Measurements from ENCODE around the gene APOM.

APOM gene

GRCh38 chr6:31631681-31632278 is 23.9 kb upstream of the APOM start:
- DNase-seq: no peak

- no peak for DNase-seq
These were observed 23.3 kb upstream of the APOM start for GRCh38 chr6:31632279-31632946.

- no peak for DNase-seq
These were observed 22.2 kb upstream of the APOM start for GRCh38 chr6:31633447-31633846.

- no peak for DNase-seq
These were observed 21.6 kb upstream of the APOM start for GRCh38 chr6:31634131-31634530.

- DNase-seq: no peak
These were observed 20.6 kb upstream of the APOM start for GRCh38 chr6:31634969-31635575.

GRCh38 chr6:31636698-31637596 is 18.7 kb upstream of the APOM start:
- no peak for DNase-seq

- no peak for DNase-seq
These were observed 16.7 kb upstream of the APOM start for GRCh38 chr6:31639043-31639442.

GRCh38 chr6:31639449-31639861 is 16.2 kb upstream of the APOM start:
- no peak for DNase-seq

GRCh38 chr6:31640612-31641011 is 15.1 kb upstream of the APOM start:
- no peak for DNase-seq

- DNase-seq: no peak
These were observed 14.3 kb upstream of the APOM start for GRCh38 chr6:31641370-31641769.

GRCh38 chr6:31642798-31643570 is 12.7 kb upstream of the APOM start:
- no peak for DNase-seq

- DNase-seq: no peak
These were observed 11.8 kb upstream of the APOM start for GRCh38 chr6:31643818-31644454.

GRCh38 chr6:31645325-31645724 is 10.4 kb upstream of the APOM start:
- no peak for DNase-seq

- peak; percentile 58 for DNase-seq
These were observed 4.0 kb upstream of the APOM start for GRCh38 chr6:31651602-31652191.

GRCh38 chr6:31652925-31653724 is 2.6 kb upstream of the APOM start:
- DNase-seq: peak; percentile 98

- DNase-seq: no peak
These were observed 933 bp upstream of the APOM start for GRCh38 chr6:31654574-31655348.

- DNase-seq: no peak
These were observed 1.9 kb downstream of the APOM start for GRCh38 chr6:31657406-31658157.

GRCh38 chr6:31658158-31658688 is 2.5 kb downstream of the APOM start:
- DNase-seq: no peak

Data from midbrain (tissue), 1 donor.